B cell (primary cell): ENCODE measurements around the gene SUSD4.

Experiments
- CTCF ChIP-seq: fragments of 200-600 bp; IDR thresholded peaks from one replicate; pipeline ENCODE4 v1.8.0; 2022; ENCODE audit warnings: antibody characterized with exemption, mild to moderate bottlenecking
- EZH2 ChIP-seq: IDR thresholded peaks from 2 replicates; pipeline ENCODE4 v1.6.1; 2012; ENCODE audit warnings: borderline replicate concordance, low read depth, mild to moderate bottlenecking, moderate library complexity, low read length; ENCODE audit not compliant: insufficient read depth, poor library complexity, severe bottlenecking

GRCh38 chr1:223229756-223230155 is 134.2 kb downstream of the SUSD4 start:
- TF ChIP-seq CTCF (no peak), EZH2 (no peak)
